Activated CD4-positive, alpha-beta T cell treated with anti-CD3 and anti-CD28 coated beads for 24 hours (primary cell): ENCODE measurements around the gene TAF1C.

ENCODE experiments used
- DNase-seq, 2 donors: peaks; one replicate each; pipeline ENCODE4 v3.0.0-alpha.2; 2020; ENCODE audit warnings: low read depth in 2 of 2

Gene TAF1C

GRCh38 chr16:84183911-84184591 is 2.8 kb downstream of the TAF1C start:
- no peak for DNase-seq

GRCh38 chr16:84183572-84183875 is 3.3 kb downstream of the TAF1C start:
- no peak for DNase-seq

- DNase-seq = no peak
These were observed 3.9 kb downstream of the TAF1C start for GRCh38 chr16:84182680-84183571.

GRCh38 chr16:84182104-84182503 is 4.8 kb downstream of the TAF1C start:
- no peak for DNase-seq

GRCh38 chr16:84181144-84181915 is 5.5 kb downstream of the TAF1C start:
- no peak for DNase-seq

- DNase-seq = no peak
These were observed 6.2 kb downstream of the TAF1C start for GRCh38 chr16:84180519-84181140.

- no peak for DNase-seq
These were observed 7.1 kb downstream of the TAF1C start for GRCh38 chr16:84179612-84180320.

- no peak for DNase-seq
These were observed 7.8 kb downstream of the TAF1C start for GRCh38 chr16:84178892-84179611.

- DNase-seq = no peak
These were observed 8.6 kb downstream of the TAF1C start for GRCh38 chr16:84178146-84178765.

GRCh38 chr16:84177741-84178073 is 9.2 kb downstream of the TAF1C start:
- no peak for DNase-seq

- DNase-seq = no peak
These were observed 10.4 kb downstream of the TAF1C start for GRCh38 chr16:84176192-84177053.

- DNase-seq = peak; percentile 25 to 65
These were observed 11.3 kb downstream of the TAF1C start for GRCh38 chr16:84175350-84176081.

- no peak for DNase-seq
These were observed 12.5 kb downstream of the TAF1C start for GRCh38 chr16:84174396-84174795.

- DNase-seq = no peak
These were observed 17.0 kb downstream of the TAF1C start for GRCh38 chr16:84169765-84170310.

- no peak for DNase-seq
These were observed 19.8 kb downstream of the TAF1C start for GRCh38 chr16:84166796-84167695.

- DNase-seq = no peak
These were observed 21.1 kb downstream of the TAF1C start for GRCh38 chr16:84165746-84166145.

- DNase-seq = no peak
These were observed 25.1 kb downstream of the TAF1C start for GRCh38 chr16:84161801-84162200.
